ENCODE results near the gene SMAD3. TPM values are rescaled to one million over a fixed set of nuclear protein-coding genes. Genes with fewer than 3 reads are reported as not detected.

The SMAD3 gene
- total RNA-seq, 3 donors from 2014 or later: 22.5 to 44.6 (median 33.4) TPM

DNA sequence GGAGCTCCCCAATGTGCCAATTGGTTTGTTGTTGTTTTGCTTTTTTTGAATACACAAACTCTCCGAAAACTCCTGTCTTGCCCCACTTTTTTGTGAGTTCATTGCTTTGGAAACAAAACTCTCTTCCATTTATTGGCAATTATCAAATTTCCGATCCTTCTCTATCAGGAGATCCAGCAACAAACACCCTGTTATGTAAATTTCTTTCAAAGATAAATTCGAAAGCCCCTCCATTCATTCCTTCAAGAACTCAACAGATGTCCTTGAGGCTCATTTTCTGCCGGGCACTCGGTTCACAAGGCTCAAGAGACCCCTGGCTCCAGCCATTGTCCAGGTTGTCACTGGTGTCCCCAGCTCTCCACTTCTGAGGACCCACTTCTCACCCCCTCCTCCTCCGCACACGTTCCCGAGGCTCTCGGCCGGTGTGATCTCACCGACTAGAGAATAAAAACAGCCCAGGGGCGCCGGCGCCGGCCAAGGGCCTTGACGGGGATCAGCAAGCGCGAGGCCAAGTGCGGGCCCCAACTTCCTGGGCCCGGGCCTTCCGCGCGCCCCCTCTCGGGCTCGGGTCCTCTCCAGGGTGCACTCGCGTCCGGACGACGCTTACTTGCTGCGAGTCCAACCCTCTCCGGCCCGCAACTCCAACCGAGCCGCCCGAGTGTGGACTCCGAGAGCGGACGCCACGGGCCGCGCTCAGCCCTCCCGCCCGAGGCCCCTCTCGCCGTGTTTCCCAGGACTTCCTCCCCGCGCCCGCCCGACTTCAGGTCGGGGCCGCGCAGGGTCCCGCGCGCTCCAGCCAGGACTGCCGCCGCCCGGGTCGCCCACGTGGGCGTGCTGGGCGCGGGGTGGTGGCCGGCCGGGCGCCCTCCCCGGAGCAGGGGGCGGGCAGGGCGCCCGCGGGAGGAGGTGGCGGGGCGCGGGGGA, 533 bp upstream of the SMAD3 start:
- Histone ChIP-seq H3K4me3 (peak overlapping the region; percentile 84 to 94 (median 91)), H3K4me1 (no peaks in the 10 kb centered on the region), H3K27me3 (no peaks in the 10 kb centered on the region), H3K27ac (peak overlapping the region; percentile 86 to 92), H3K9me3 (no peaks in the 10 kb centered on the region), H3K36me3 (no peaks in the 10 kb centered on the region)
- intact Hi-C loops (cut with DNase I; ENCODE audit: low total_unique reads): no loop called here
- DNase-seq (ENCODE audit: low spot score in 2 of 2): peak in 1 of 2 donors; percentile 64
- TF ChIP-seq, protein P1, sequence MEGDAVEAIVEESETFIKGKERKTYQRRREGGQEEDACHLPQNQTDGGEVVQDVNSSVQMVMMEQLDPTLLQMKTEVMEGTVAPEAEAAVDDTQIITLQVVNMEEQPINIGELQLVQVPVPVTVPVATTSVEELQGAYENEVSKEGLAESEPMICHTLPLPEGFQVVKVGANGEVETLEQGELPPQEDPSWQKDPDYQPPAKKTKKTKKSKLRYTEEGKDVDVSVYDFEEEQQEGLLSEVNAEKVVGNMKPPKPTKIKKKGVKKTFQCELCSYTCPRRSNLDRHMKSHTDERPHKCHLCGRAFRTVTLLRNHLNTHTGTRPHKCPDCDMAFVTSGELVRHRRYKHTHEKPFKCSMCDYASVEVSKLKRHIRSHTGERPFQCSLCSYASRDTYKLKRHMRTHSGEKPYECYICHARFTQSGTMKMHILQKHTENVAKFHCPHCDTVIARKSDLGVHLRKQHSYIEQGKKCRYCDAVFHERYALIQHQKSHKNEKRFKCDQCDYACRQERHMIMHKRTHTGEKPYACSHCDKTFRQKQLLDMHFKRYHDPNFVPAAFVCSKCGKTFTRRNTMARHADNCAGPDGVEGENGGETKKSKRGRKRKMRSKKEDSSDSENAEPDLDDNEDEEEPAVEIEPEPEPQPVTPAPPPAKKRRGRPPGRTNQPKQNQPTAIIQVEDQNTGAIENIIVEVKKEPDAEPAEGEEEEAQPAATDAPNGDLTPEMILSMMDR (IDR thresholded peaks at IDR 0.05): no peak
- TF ChIP-seq POLR2A (IDR thresholded peaks at IDR 0.05) (no peak), POLR2AphosphoS5 (IDR thresholded peaks at IDR 0.05) (peak in 1 of 3 donors; percentile 16)

DNA sequence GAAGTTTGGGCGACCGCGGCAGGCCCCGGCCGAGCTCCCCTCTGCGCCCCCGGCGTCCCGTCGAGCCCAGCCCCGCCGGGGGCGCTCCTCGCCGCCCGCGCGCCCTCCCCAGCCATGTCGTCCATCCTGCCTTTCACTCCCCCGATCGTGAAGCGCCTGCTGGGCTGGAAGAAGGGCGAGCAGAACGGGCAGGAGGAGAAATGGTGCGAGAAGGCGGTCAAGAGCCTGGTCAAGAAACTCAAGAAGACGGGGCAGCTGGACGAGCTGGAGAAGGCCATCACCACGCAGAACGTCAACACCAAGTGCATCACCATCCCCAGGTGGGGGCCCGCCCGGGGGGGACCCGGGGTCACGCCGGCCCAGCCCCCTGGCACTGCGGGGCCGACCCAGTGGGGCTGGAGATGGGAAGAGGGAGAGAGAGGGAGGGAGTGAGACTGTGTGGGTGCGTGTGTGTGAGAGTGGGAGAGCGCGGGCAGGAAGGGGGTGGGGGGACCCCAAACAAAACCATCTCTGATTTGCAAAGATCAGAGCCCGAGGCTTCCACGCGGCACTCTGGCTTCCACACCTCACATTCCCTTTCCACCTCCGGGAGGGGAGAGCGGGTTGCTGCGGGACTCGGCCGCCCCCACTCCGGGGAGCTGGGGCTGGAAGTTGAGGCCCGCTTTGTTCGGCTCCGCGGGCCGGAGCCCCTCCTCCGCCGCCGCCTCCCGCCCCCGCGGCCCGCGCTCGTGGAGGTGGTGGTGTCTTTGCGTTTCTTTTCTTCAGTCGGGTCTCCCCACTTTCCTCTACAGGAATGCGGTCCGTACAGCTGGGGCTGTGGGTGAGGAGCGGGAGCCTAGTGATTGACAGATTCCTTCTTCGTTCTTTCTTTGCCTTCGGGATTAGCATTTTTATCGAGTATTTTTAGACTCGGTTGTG, 898 bp downstream of the SMAD3 start:
- no peak for DNase-seq (ENCODE audit: low spot score in 2 of 2)

DNA sequence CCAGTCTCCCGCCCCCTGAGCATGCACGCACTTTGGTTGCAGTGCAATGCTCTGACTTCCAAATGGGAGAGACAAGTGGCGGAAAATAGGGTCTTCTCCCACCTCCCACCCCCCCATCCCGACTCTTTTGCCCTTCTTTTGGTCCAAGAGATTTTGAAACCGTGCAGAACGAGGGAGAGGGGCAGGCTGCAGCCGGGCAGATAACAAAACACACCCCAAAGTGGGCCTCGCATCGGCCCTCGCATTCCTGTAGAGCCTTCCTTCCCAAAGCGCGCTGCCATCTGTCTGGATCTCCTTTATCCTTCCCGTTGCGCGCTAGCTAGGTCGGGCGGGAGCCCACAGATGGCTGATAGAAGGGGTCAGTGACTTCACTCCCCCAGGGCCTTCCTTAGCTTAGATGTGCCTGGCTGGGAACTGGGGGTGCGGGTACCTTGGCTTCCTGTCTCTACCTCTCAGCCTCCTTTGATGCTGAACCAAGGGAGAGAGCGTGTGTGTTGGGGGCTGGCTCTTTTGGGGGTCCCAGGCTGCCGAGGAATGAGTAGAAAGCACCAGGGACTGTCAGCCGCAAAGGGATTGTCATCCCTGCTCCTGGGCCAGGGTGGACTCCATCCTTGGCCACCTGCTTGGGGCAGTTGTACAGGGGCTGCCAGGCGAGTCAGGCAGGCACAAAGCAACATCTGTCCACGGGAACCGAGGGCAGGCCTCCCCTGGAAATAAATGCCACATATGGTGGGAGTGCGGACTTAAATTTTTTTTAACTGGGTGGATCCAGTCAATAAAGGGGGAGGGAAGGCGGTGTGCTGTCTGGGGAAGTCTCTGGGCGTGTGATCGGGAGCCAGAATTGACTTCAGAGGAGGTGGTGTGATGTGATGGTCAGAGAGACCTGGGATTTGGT, 1.8 kb downstream of the SMAD3 start:
- Histone ChIP-seq H3K9me3 (no peaks in the 10 kb centered on the region), H3K36me3 (no peaks in the 10 kb centered on the region), H3K4me1 (no peaks in the 10 kb centered on the region), H3K27ac (peak overlapping the region; percentile 86 to 92), H3K27me3 (no peaks in the 10 kb centered on the region), H3K4me3 (peak overlapping the region; percentile 84 to 94 (median 91))
- no peak for DNase-seq (ENCODE audit: low spot score in 2 of 2)
- intact Hi-C loops (cut with DNase I; ENCODE audit: low total_unique reads): no loop called here
- TF ChIP-seq, protein P1 (IDR thresholded peaks at IDR 0.05): no peak

More for the DNA sequence above, 898 bp downstream of the SMAD3 start:
- H3K4me3 ChIP-seq: peak overlapping the region; percentile 84 to 94 (median 91)
- no peaks in the 10 kb centered on the region for H3K36me3 ChIP-seq
- peak overlapping the region; percentile 86 to 92 for H3K27ac ChIP-seq
- no peaks in the 10 kb centered on the region for H3K9me3 ChIP-seq
- H3K4me1 ChIP-seq: no peaks in the 10 kb centered on the region
- TF ChIP-seq POLR2A (IDR thresholded peaks at IDR 0.05) (no peak), POLR2AphosphoS5 (IDR thresholded peaks at IDR 0.05) (peak in 1 of 3 donors; percentile 5)
- intact Hi-C loops (cut with DNase I; ENCODE audit: low total_unique reads): no loop called here
- H3K27me3 ChIP-seq: no peaks in the 10 kb centered on the region

DNA sequence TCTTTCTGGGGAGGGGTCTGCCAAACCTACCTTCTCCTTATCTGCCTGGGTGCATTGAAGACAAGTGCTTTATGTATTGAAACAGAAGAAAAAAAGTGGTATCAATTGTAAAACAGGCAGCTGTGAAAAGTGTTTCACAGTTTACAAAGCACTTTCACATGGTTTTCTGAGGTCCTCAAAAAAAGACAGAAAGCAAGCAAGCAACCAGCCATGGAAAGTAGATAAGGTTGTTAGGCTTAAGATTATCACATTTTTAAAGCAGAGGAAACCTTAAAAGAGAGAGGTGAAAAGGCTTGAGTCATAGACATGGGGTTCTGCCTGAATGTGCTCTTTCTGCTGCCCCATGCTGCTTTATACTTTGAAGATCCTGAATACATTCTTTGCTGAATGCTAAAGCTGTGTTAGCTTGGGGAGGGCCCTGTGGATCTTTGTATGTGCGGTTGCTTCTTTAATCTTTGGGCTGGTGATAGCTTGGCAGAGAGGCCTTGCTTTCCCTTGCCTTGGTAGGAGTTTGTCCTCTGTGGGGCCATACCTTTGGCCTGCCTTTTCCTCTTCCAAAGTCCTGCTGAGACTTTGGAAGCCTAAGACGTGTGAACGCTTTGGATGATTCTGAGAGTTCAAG, 2.6 kb downstream of the SMAD3 start:
- Histone ChIP-seq H3K27ac (peak overlapping the region; percentile 86 to 92), H3K4me3 (peak overlapping the region; percentile 84 to 94 (median 91)), H3K4me1 (no peaks in the 10 kb centered on the region), H3K9me3 (no peaks in the 10 kb centered on the region), H3K36me3 (no peaks in the 10 kb centered on the region), H3K27me3 (no peaks in the 10 kb centered on the region)
- intact Hi-C loops (cut with DNase I; ENCODE audit: low total_unique reads): no loop called here
- no peak for DNase-seq (ENCODE audit: low spot score in 2 of 2)
- TF ChIP-seq, protein P1 (IDR thresholded peaks at IDR 0.05): no peak
- TF ChIP-seq POLR2A (IDR thresholded peaks at IDR 0.05): no peak
- no peak for TF ChIP-seq POLR2AphosphoS5 (IDR thresholded peaks at IDR 0.05)
